Esophagus muscularis mucosa (tissue), 4 donors: ENCODE data around the gene ISG15. TPM values are rescaled to one million over a fixed set of nuclear protein-coding genes. Genes with fewer than 3 reads are reported as not detected.

Experiments
- DNase-seq: peaks from one replicate; pipeline ENCODE4 v3.0.0-alpha.2; 2017; ENCODE audit errors: extremely low spot score
- H3K27ac ChIP-seq, 4 donors: fragments of 200-600 bp; sonication (generic); replicated peaks in 1 of 4; 1 replicate in 3 of 4; 2 replicates in 1 of 4; pipeline ENCODE4 v1.5.1; 2016 to 2019; ENCODE audit warnings: mild to moderate bottlenecking in 1 of 4
- H3K27me3 ChIP-seq, 4 donors: fragments of 200-600 bp; sonication (generic); one replicate each; pipeline versions ENCODE4 v1.5.1 to v1.6.0; 2016 to 2019
- H3K36me3 ChIP-seq, 4 donors: fragments of 200-600 bp; sonication (generic); one replicate each; pipeline ENCODE4 v1.5.1; 2016 to 2019
- H3K4me1 ChIP-seq, 4 donors: fragments of 200-600 bp; sonication (generic); one replicate each; pipeline ENCODE4 v1.5.1; 2016 to 2019
- H3K4me3 ChIP-seq, 4 donors: fragments of 200-600 bp; sonication (generic); 1 replicate in 2 of 4; 2 replicates in 2 of 4; pipeline ENCODE4 v1.5.1; 2016 to 2019; ENCODE audit warnings: mild to moderate bottlenecking in 4 of 4, moderate library complexity in 1 of 4
- H3K9me3 ChIP-seq, 4 donors: fragments of 200-600 bp; sonication (generic); 1 replicate in 3 of 4; 2 replicates in 1 of 4; pipeline ENCODE4 v1.5.1; 2016 to 2019
- CTCF ChIP-seq, 3 experiments: fragments of 200-600 bp in 2 of 3; fragments of 450-650 bp in 1 of 3; sonication (generic) in 2 of 3; IDR thresholded peaks; one replicate each; pipeline ENCODE4 v1.5.1; 2017 to 2019; ENCODE audit warnings: antibody characterized with exemption in 3 of 3, mild to moderate bottlenecking in 2 of 3, moderate library complexity in 1 of 3
- EP300 ChIP-seq: sonication (generic); formaldehyde crosslinking; IDR thresholded peaks from one replicate; pipeline ENCODE4 v1.6.1; 2017; ENCODE audit warnings: antibody characterized with exemption
- POLR2A ChIP-seq: fragments of 450-650 bp; IDR thresholded peaks from one replicate; pipeline ENCODE4 v1.6.1; 2017; ENCODE audit warnings: antibody characterized with exemption, moderate library complexity, mild to moderate bottlenecking, low read depth
- POLR2AphosphoS5 ChIP-seq, 2 donors: sonication (generic); formaldehyde crosslinking; IDR thresholded peaks; one replicate each; pipeline ENCODE4 v1.6.1; 2017; ENCODE audit warnings: antibody characterized with exemption in 2 of 2
- WGBS: methylation state at CpG from one replicate; pipeline ENCODE4 v1.1.5; 2018; 5-methylcytosine and 5-hydroxymethylcytosine counted together
- intact Hi-C: fragments of 100-400 bp; cut with DNase I; formaldehyde crosslinking; loops from one replicate; pipeline ENCODE4 v1.15.1; 2023
- total RNA-seq, 4 donors: library from RNA; depleted of rRNA; stranded (reverse); fragments of >200 nt; gene quantifications; one replicate each; pipeline versions ENCODE4 v1.1.0 to v1.2.1, GENCODE V29; 2016

ISG15 gene
- total RNA-seq, 4 donors from 2014 or later = 39.4 to 74.9 (median 41.1) TPM

- no peaks in the 10 kb centered on the region for H3K9me3 ChIP-seq
- WGBS = 90% methylated on average over 2 of the region's 23 CpGs
- peaks cover 0 to 66% (median 59%) of the 10 kb centered on the region in 4 donors for H3K36me3 ChIP-seq
- TF ChIP-seq EP300 (no peak), CTCF (IDR thresholded peaks at IDR 0.05) (no peak)
- H3K27ac ChIP-seq = no peak overlapping the region
- H3K4me3 ChIP-seq = no peak overlapping the region
- no peaks in the 10 kb centered on the region for H3K27me3 ChIP-seq
- no peak for DNase-seq
- H3K4me1 ChIP-seq = peaks cover 5 to 13% (median 10%) of the 10 kb centered on the region in 4 donors
- intact Hi-C loops = no loop called here
Observed at GRCh38 chr1:1045129-1045528, 31.8 kb downstream of the ISG15 start.

- intact Hi-C loops = no loop called here
- Histone ChIP-seq H3K36me3 (peaks cover 0 to 77% (median 70%) of the 10 kb centered on the region in 4 donors), H3K9me3 (no peaks in the 10 kb centered on the region), H3K27ac (no peak overlapping the region), H3K27me3 (no peaks in the 10 kb centered on the region), H3K4me1 (peaks cover 0 to 4% (median 1%) of the 10 kb centered on the region in 4 donors), H3K4me3 (no peak overlapping the region)
- DNase-seq = no peak
- TF ChIP-seq POLR2A (no peak), EP300 (no peak), POLR2AphosphoS5 (IDR thresholded peaks at IDR 0.05) (no peak), CTCF (IDR thresholded peaks at IDR 0.05) (no peak)
- 95% methylated on average over 11 of the region's 20 CpGs for WGBS
Observed at GRCh38 chr1:1046243-1046642, 32.9 kb downstream of the ISG15 start.

GRCh38 chr1:1046767-1047166 is 33.5 kb downstream of the ISG15 start:
- H3K27ac ChIP-seq = no peak overlapping the region
- no peak for DNase-seq
- H3K4me1 ChIP-seq = no peaks in the 10 kb centered on the region
- H3K27me3 ChIP-seq = no peaks in the 10 kb centered on the region
- peaks cover 0 to 82% (median 75%) of the 10 kb centered on the region in 4 donors for H3K36me3 ChIP-seq
- intact Hi-C loops = no loop called here
- 76% methylated on average over 6 of the region's 26 CpGs for WGBS
- no peak for TF ChIP-seq CTCF (IDR thresholded peaks at IDR 0.05)
- H3K4me3 ChIP-seq = no peak overlapping the region
- H3K9me3 ChIP-seq = no peaks in the 10 kb centered on the region

GRCh38 chr1:1047407-1047806 is 34.1 kb downstream of the ISG15 start:
- Histone ChIP-seq H3K4me3 (no peak overlapping the region), H3K27ac (no peak overlapping the region), H3K27me3 (no peaks in the 10 kb centered on the region), H3K4me1 (no peaks in the 10 kb centered on the region), H3K36me3 (peaks cover 0 to 85% (median 76%) of the 10 kb centered on the region in 4 donors), H3K9me3 (no peaks in the 10 kb centered on the region)
- DNase-seq = no peak
- TF ChIP-seq CTCF (IDR thresholded peaks at IDR 0.05) (no peak), POLR2AphosphoS5 (IDR thresholded peaks at IDR 0.05) (no peak), EP300 (no peak), POLR2A (no peak)
- WGBS = 91% methylated on average over 7 of the region's 19 CpGs
- intact Hi-C loops = no loop called here

- intact Hi-C loops = no loop called here
- H3K27ac ChIP-seq = no peak overlapping the region
- H3K9me3 ChIP-seq = no peaks in the 10 kb centered on the region
- H3K4me3 ChIP-seq = no peak overlapping the region
- DNase-seq = no peak
- no peak for TF ChIP-seq CTCF (IDR thresholded peaks at IDR 0.05)
- TF ChIP-seq EP300 = no peak
- TF ChIP-seq POLR2A = no peak
- TF ChIP-seq POLR2AphosphoS5 (IDR thresholded peaks at IDR 0.05) = no peak
- peaks cover 0 to 90% (median 75%) of the 10 kb centered on the region in 4 donors for H3K36me3 ChIP-seq
- H3K27me3 ChIP-seq = no peaks in the 10 kb centered on the region
- no peaks in the 10 kb centered on the region for H3K4me1 ChIP-seq
- WGBS = 91% methylated on average over 4 of the region's 25 CpGs
Observed at GRCh38 chr1:1047963-1048362, 34.7 kb downstream of the ISG15 start.
